ENCODE data around the gene HYDIN.

GRCh38 chr16:70784692-70785555 is 445.6 kb downstream of the HYDIN start:
- TF ChIP-seq POLR2AphosphoS5 (IDR thresholded peaks at IDR 0.05; ENCODE audit: low read depth, low read length) = no peak
- no peak for TF ChIP-seq SRF (IDR thresholded peaks at IDR 0.05; ENCODE audit: low read depth)
- no peak for TF ChIP-seq RAD21 (IDR thresholded peaks at IDR 0.05; ENCODE audit: low read depth)
- TF ChIP-seq CTCF (IDR thresholded peaks at IDR 0.05 in 2 of 3, conservative IDR thresholded peaks at IDR 0.05 in 1 of 3; ENCODE audit: borderline replicate concordance in 1 of 3, insufficient read depth in 1 of 3, low read depth in 2 of 3, low read length in 2 of 3) = no peak
- no peak for TF ChIP-seq YY1 (IDR thresholded peaks at IDR 0.05; ENCODE audit: extremely low read depth, insufficient replicate concordance, low read depth, low read length)
- TF ChIP-seq POLR2A (IDR thresholded peaks at IDR 0.05; ENCODE audit: borderline replicate concordance, extremely low read depth, insufficient read depth, insufficient read length) = no peak
- no peak for TF ChIP-seq SP1 (IDR thresholded peaks at IDR 0.05; ENCODE audit: low read depth)
- no peak for TF ChIP-seq EZH2 (IDR thresholded peaks at IDR 0.05)
- TF ChIP-seq SIN3A (IDR thresholded peaks at IDR 0.05; ENCODE audit: low read depth) = no peak
- TF ChIP-seq ZNF274 (IDR thresholded peaks at IDR 0.05; ENCODE audit: low read depth, low read length) = no peak
- TF ChIP-seq FOSL1 (IDR thresholded peaks at IDR 0.05; ENCODE audit: low read depth) = no peak
- no peak for TF ChIP-seq EZH2phosphoT487 (IDR thresholded peaks at IDR 0.05; ENCODE audit: borderline replicate concordance)
- TF ChIP-seq CEBPB (IDR thresholded peaks at IDR 0.05; ENCODE audit: low read depth) = no peak
